H9 (cell line): ENCODE data around the gene OGFOD2. TPM values are rescaled to one million over a fixed set of nuclear protein-coding genes. Genes with fewer than 3 reads are reported as not detected.

Experiments
- DNase-seq: peaks from one replicate; pipeline ENCODE4 v3.0.0-alpha.2; 2017
- H2AFZ ChIP-seq: one replicate; pipeline ENCODE4 v1.6.1; 2013; ENCODE audit warnings: mild to moderate bottlenecking, low read length, control low read depth, moderate library complexity
- H2AK5ac ChIP-seq: 2 replicates; pipeline ENCODE4 v1.6.1; 2013; ENCODE audit warnings: low read length, control low read depth, mixed read lengths; ENCODE audit not compliant: insufficient read length
- H2BK120ac ChIP-seq: one replicate; pipeline ENCODE4 v1.6.1; 2013; ENCODE audit warnings: low read depth, mild to moderate bottlenecking, low read length, control low read depth, inconsistent platforms; ENCODE audit not compliant: poor library complexity, severe bottlenecking
- H2BK12ac ChIP-seq: 2 replicates; pipeline ENCODE4 v1.6.1; 2013; ENCODE audit warnings: low read length, control low read depth, mixed read lengths, low read depth; ENCODE audit not compliant: insufficient read length
- H2BK15ac ChIP-seq: 2 replicates; pipeline ENCODE4 v1.6.1; 2013; ENCODE audit warnings: low read depth, low read length, control low read depth
- H2BK20ac ChIP-seq: one replicate; pipeline ENCODE4 v1.6.1; 2013; ENCODE audit warnings: low read depth, mild to moderate bottlenecking, low read length, control low read depth, inconsistent platforms; ENCODE audit not compliant: poor library complexity, severe bottlenecking
- H2BK5ac ChIP-seq: 2 replicates; pipeline ENCODE4 v1.6.1; 2013; ENCODE audit warnings: low read length, control low read depth, mixed read lengths; ENCODE audit not compliant: insufficient read length
- H3K14ac ChIP-seq: 2 replicates; pipeline ENCODE4 v1.6.1; 2013; ENCODE audit warnings: low read length, control low read depth; ENCODE audit not compliant: insufficient read depth
- H3K18ac ChIP-seq: 2 replicates; pipeline ENCODE4 v1.6.1; 2013; ENCODE audit warnings: low read depth, mild to moderate bottlenecking, mixed read lengths, low read length, control low read depth; ENCODE audit not compliant: insufficient read length
- H3K23ac ChIP-seq: 2 replicates; pipeline ENCODE4 v1.6.1; 2013; ENCODE audit warnings: low read length, control low read depth, mixed read lengths, low read depth; ENCODE audit not compliant: insufficient read length
- H3K23me2 ChIP-seq: 2 replicates; pipeline ENCODE4 v1.6.1; 2013; ENCODE audit warnings: low read depth, mild to moderate bottlenecking, mixed read lengths, low read length, control low read depth; ENCODE audit not compliant: insufficient read length, poor library complexity, severe bottlenecking
- H3K27ac ChIP-seq: 2 replicates; pipeline ENCODE4 v1.5.1; 2013; ENCODE audit warnings: low read length, control low read depth, mixed read lengths, low read depth; ENCODE audit not compliant: insufficient read length
- H3K27me3 ChIP-seq: 2 replicates; pipeline ENCODE4 v1.6.1; 2013; ENCODE audit warnings: low read length, control low read depth, inconsistent platforms; ENCODE audit not compliant: insufficient read depth
- H3K4ac ChIP-seq: 2 replicates; pipeline ENCODE4 v1.6.1; 2013; ENCODE audit warnings: low read depth, mild to moderate bottlenecking, control low read depth, inconsistent platforms, low read length, moderate library complexity
- H3K4me1 ChIP-seq: 2 replicates; pipeline ENCODE4 v1.6.1; 2013; ENCODE audit warnings: low read length, control low read depth, inconsistent platforms; ENCODE audit not compliant: insufficient read depth
- H3K4me2 ChIP-seq: 2 replicates; pipeline ENCODE4 v1.6.1; 2013; ENCODE audit warnings: low read length, control low read depth, mixed read lengths; ENCODE audit not compliant: insufficient read length, insufficient read depth
- H3K56ac ChIP-seq: 2 replicates; pipeline ENCODE4 v1.6.1; 2013; ENCODE audit warnings: low read depth, mild to moderate bottlenecking, mixed read lengths, low read length, control low read depth; ENCODE audit not compliant: insufficient read length
- H3K79me1 ChIP-seq: 2 replicates; pipeline ENCODE4 v1.6.1; 2013; ENCODE audit warnings: low read depth, mild to moderate bottlenecking, moderate library complexity, low read length, control low read depth, inconsistent platforms; ENCODE audit not compliant: insufficient read depth, poor library complexity, severe bottlenecking
- H3K79me2 ChIP-seq: 2 replicates; pipeline ENCODE4 v1.6.1; 2013; ENCODE audit warnings: low read length, control low read depth, inconsistent platforms; ENCODE audit not compliant: insufficient read depth
- H3K9ac ChIP-seq: 2 replicates; pipeline ENCODE4 v1.6.1; 2013; ENCODE audit warnings: low read length, control low read depth, mixed read lengths; ENCODE audit not compliant: insufficient read length; ENCODE audit errors: extremely low read depth
- H3K9me3 ChIP-seq: one replicate; pipeline ENCODE4 v1.6.1; 2013; ENCODE audit warnings: low read depth, low read length, inconsistent platforms; ENCODE audit not compliant: control insufficient read depth
- H3T11ph ChIP-seq: one replicate; pipeline ENCODE4 v1.6.1; 2013; ENCODE audit warnings: mild to moderate bottlenecking, low read length, control low read depth, inconsistent platforms
- H4K20me1 ChIP-seq: one replicate; pipeline ENCODE4 v1.6.1; 2013; ENCODE audit not compliant: control insufficient read depth, insufficient read length, insufficient read depth
- H4K5ac ChIP-seq: 2 replicates; pipeline ENCODE4 v1.6.1; 2013; ENCODE audit warnings: low read depth, mild to moderate bottlenecking, mixed read lengths, low read length, control low read depth; ENCODE audit not compliant: insufficient read length
- H4K8ac ChIP-seq: replicated peaks from 2 replicates; pipeline ENCODE4 v1.6.1; 2013; ENCODE audit warnings: low read length, control low read depth, mixed read lengths, low read depth; ENCODE audit not compliant: insufficient read length
- H4K91ac ChIP-seq: 2 replicates; pipeline ENCODE4 v1.6.1; 2013; ENCODE audit warnings: low read depth, mild to moderate bottlenecking, moderate library complexity, mixed read lengths, low read length, control low read depth; ENCODE audit not compliant: insufficient read length
- H3K27ac Mint-ChIP-seq, 3 experiments: 2 replicates in 2 of 3; 3 replicates in 1 of 3; pipeline ENCODE4 v1.8.0; 2020 to 2021; ENCODE audit warnings: mixed read lengths in 3 of 3, mild to moderate bottlenecking in 1 of 3, moderate library complexity in 1 of 3
- H3K27me3 Mint-ChIP-seq: 2 replicates; pipeline ENCODE4 v1.8.0; 2021; ENCODE audit warnings: low read depth, mild to moderate bottlenecking, moderate library complexity, mixed read lengths
- H3K36me3 Mint-ChIP-seq, 3 experiments: 2 replicates in 2 of 3; 3 replicates in 1 of 3; pipeline ENCODE4 v1.8.0; 2020 to 2021; ENCODE audit warnings: low read depth in 3 of 3, mixed read lengths in 3 of 3; ENCODE audit not compliant: insufficient read depth in 1 of 3
- H3K4me1 Mint-ChIP-seq, 2 experiments: 2 replicates each; pipeline ENCODE4 v1.8.0; 2020; ENCODE audit warnings: mixed read lengths in 2 of 2
- H3K4me3 Mint-ChIP-seq, 2 experiments: 2 replicates in 1 of 2; 3 replicates in 1 of 2; pipeline ENCODE4 v1.8.0; 2020 to 2021; ENCODE audit warnings: mild to moderate bottlenecking in 2 of 2, mixed read lengths in 2 of 2, moderate library complexity in 1 of 2
- H3K9me3 Mint-ChIP-seq, 2 experiments: 2 replicates in 1 of 2; 3 replicates in 1 of 2; pipeline ENCODE4 v1.8.0; 2020; ENCODE audit warnings: mild to moderate bottlenecking in 2 of 2, mixed read lengths in 2 of 2, moderate library complexity in 1 of 2
- WGBS: extraction: QIAGEN DNeasy Blood & Tissue Kit; methylation state at CpG from one replicate; pipeline ENCODE4 v1.1.7; 2013; ENCODE audit warnings: missing lambda C conversion rate, low lambda C conversion rate, mixed read lengths; ENCODE audit not compliant: insufficient read length; ENCODE audit errors: extremely low coverage; 5-methylcytosine and 5-hydroxymethylcytosine counted together
- total RNA-seq: library from RNA; stranded (reverse); gene quantifications from 2 replicates; pipeline ENCODE4 v1.2.1, GENCODE V29; 2021
- TF ChIP-seq, protein P1 (sequence below): fragments of 200-600 bp; sonication (generic); conservative IDR thresholded peaks from 3 replicates; pipeline ENCODE4 v1.8.0; 2021; ENCODE audit warnings: antibody characterized with exemption, mild to moderate bottlenecking

OGFOD2 gene
- total RNA-seq, 1 experiment from 2014 or later = 14.7 TPM

DNA sequence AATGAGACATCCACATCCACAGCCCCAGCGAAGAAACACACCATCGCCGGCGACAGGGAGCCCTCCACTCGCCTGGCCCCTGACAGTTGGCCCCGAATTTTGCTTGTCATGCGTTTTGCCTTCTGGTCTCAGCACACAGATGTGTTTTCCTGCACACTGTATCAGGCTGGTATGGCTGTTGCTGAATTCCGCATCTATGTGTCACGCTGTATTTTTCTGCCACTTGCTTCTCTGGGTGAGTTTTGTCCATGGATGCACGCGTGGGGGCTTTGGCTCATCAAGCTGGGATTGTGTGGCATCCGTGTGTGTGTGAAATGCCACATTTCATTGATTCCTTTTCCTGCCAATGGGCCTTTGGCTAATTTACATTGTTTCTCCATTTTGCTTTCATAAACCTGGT is 31.9 kb downstream of the OGFOD2 start:
- no peak for DNase-seq

More for the DNA sequence above, 31.9 kb downstream of the OGFOD2 start:
- TF ChIP-seq, protein P1, sequence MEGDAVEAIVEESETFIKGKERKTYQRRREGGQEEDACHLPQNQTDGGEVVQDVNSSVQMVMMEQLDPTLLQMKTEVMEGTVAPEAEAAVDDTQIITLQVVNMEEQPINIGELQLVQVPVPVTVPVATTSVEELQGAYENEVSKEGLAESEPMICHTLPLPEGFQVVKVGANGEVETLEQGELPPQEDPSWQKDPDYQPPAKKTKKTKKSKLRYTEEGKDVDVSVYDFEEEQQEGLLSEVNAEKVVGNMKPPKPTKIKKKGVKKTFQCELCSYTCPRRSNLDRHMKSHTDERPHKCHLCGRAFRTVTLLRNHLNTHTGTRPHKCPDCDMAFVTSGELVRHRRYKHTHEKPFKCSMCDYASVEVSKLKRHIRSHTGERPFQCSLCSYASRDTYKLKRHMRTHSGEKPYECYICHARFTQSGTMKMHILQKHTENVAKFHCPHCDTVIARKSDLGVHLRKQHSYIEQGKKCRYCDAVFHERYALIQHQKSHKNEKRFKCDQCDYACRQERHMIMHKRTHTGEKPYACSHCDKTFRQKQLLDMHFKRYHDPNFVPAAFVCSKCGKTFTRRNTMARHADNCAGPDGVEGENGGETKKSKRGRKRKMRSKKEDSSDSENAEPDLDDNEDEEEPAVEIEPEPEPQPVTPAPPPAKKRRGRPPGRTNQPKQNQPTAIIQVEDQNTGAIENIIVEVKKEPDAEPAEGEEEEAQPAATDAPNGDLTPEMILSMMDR = no peak
- no peaks in the 10 kb centered on the region for H3K79me1 ChIP-seq
- H2AK5ac ChIP-seq = no peak overlapping the region
- no peak overlapping the region for H4K91ac ChIP-seq
- no peak overlapping the region for H4K5ac ChIP-seq
- H2BK5ac ChIP-seq = no peak overlapping the region
- Mint-ChIP-seq H3K27me3 (peaks cover 2% of the 10 kb centered on the region), H3K4me1 (0 out of 4 replicates have a peak, but pooled peaks cover 0 to 3% of the 10 kb centered on the region in 2 experiments), H3K9me3 (no peaks in the 10 kb centered on the region), H3K27ac (peak overlapping the region in 1 of 3 experiments; percentile 25; a peak in 1 of 7 replicates), H3K36me3 (no peaks in the 10 kb centered on the region; a peak in 1 of 7 replicates), H3K4me3 (no peak overlapping the region)
- H3K14ac ChIP-seq = no peak overlapping the region; the same call in 1 of the 2 replicates
- no peak overlapping the region for H2BK15ac ChIP-seq
- H4K20me1 ChIP-seq = no peaks in the 10 kb centered on the region
- no peaks in the 10 kb centered on the region for H3K27me3 ChIP-seq
- H3K9me3 ChIP-seq = no peaks in the 10 kb centered on the region
- no peak overlapping the region for H3K23ac ChIP-seq
- H2BK120ac ChIP-seq = no peak overlapping the region
- no peak overlapping the region for H3K56ac ChIP-seq
- no peaks in the 10 kb centered on the region for H3K23me2 ChIP-seq
- no peak overlapping the region for H3T11ph ChIP-seq
- H3K27ac ChIP-seq = no peak overlapping the region
- H2BK12ac ChIP-seq = no peak overlapping the region
- no CpG with 5 or more reads among the region's 12 CpGs for WGBS
- H3K18ac ChIP-seq = no peak overlapping the region
- H3K79me2 ChIP-seq = no peaks in the 10 kb centered on the region
- H3K4ac ChIP-seq = no peak overlapping the region
- H3K4me1 ChIP-seq = no peaks in the 10 kb centered on the region
- H2BK20ac ChIP-seq = no peak overlapping the region
- H3K9ac ChIP-seq = no peak overlapping the region
- no peak overlapping the region for H3K4me2 ChIP-seq
- no peak overlapping the region for H2AFZ ChIP-seq
- no peak overlapping the region for H4K8ac ChIP-seq
